T-helper 1 cell treated with Interleukin-12 subunit alpha and Interleukin-12 subunit beta and Interleukin-4 antibody, amounts not matched to agents 30 μg/mL and 1 μg/mL, for 36 hours (primary cell): ENCODE measurements around the gene KIZ.
A peak's percentile ranks its signal among the peaks of the same experiment; 100 is the strongest.

Experiments used
- H3K27ac Mint-ChIP-seq: one replicate; pipeline ENCODE4 v1.8.0; 2021; ENCODE audit warnings: mild to moderate bottlenecking, mixed read lengths
- H3K27me3 Mint-ChIP-seq: one replicate; pipeline ENCODE4 v1.8.0; 2021; ENCODE audit warnings: low read depth, mixed read lengths
- H3K36me3 Mint-ChIP-seq: one replicate; pipeline ENCODE4 v1.8.0; 2021; ENCODE audit warnings: low read depth, mixed read lengths
- H3K4me1 Mint-ChIP-seq: one replicate; pipeline ENCODE4 v1.8.0; 2021; ENCODE audit warnings: low read depth, mixed read lengths
- H3K4me3 Mint-ChIP-seq: one replicate; pipeline ENCODE4 v1.8.0; 2021; ENCODE audit warnings: mild to moderate bottlenecking, moderate library complexity, mixed read lengths
- H3K9me3 Mint-ChIP-seq: one replicate; pipeline ENCODE4 v1.8.0; 2021; ENCODE audit warnings: mixed read lengths

Gene KIZ

GRCh38 chr20:21143194-21143890 is 17.5 kb downstream of the KIZ start:
- H3K36me3 Mint-ChIP-seq = peaks cover 5% of the 10 kb centered on the region
- H3K27ac Mint-ChIP-seq = no peak overlapping the region
- no peaks in the 10 kb centered on the region for H3K9me3 Mint-ChIP-seq
- no peaks in the 10 kb centered on the region for H3K4me1 Mint-ChIP-seq
- H3K27me3 Mint-ChIP-seq = no peaks in the 10 kb centered on the region
- no peak overlapping the region for H3K4me3 Mint-ChIP-seq

- Mint-ChIP-seq H3K9me3 (no peaks in the 10 kb centered on the region), H3K4me1 (no peaks in the 10 kb centered on the region), H3K36me3 (peaks cover 3% of the 10 kb centered on the region), H3K27ac (no peak overlapping the region), H3K27me3 (no peaks in the 10 kb centered on the region), H3K4me3 (no peak overlapping the region)
Observed at GRCh38 chr20:21145424-21145823, 19.5 kb downstream of the KIZ start.

GRCh38 chr20:21146215-21146614 is 20.3 kb downstream of the KIZ start:
- Mint-ChIP-seq H3K4me1 (no peaks in the 10 kb centered on the region), H3K27me3 (no peaks in the 10 kb centered on the region), H3K9me3 (no peaks in the 10 kb centered on the region), H3K27ac (no peak overlapping the region), H3K36me3 (peaks cover 3% of the 10 kb centered on the region), H3K4me3 (no peak overlapping the region)

- Mint-ChIP-seq H3K27me3 (no peaks in the 10 kb centered on the region), H3K9me3 (no peaks in the 10 kb centered on the region), H3K36me3 (peaks cover 3% of the 10 kb centered on the region), H3K4me1 (no peaks in the 10 kb centered on the region), H3K27ac (no peak overlapping the region), H3K4me3 (no peak overlapping the region)
Observed at GRCh38 chr20:21147593-21147992, 21.7 kb downstream of the KIZ start.

GRCh38 chr20:21149344-21149743 is 23.5 kb downstream of the KIZ start:
- H3K27ac Mint-ChIP-seq = no peak overlapping the region
- H3K27me3 Mint-ChIP-seq = no peaks in the 10 kb centered on the region
- H3K4me3 Mint-ChIP-seq = no peak overlapping the region
- H3K4me1 Mint-ChIP-seq = no peaks in the 10 kb centered on the region
- no peaks in the 10 kb centered on the region for H3K9me3 Mint-ChIP-seq
- peaks cover 5% of the 10 kb centered on the region for H3K36me3 Mint-ChIP-seq

GRCh38 chr20:21151791-21152190 is 25.9 kb downstream of the KIZ start:
- no peaks in the 10 kb centered on the region for H3K4me1 Mint-ChIP-seq
- H3K4me3 Mint-ChIP-seq = no peak overlapping the region
- no peaks in the 10 kb centered on the region for H3K27me3 Mint-ChIP-seq
- H3K27ac Mint-ChIP-seq = no peak overlapping the region
- H3K36me3 Mint-ChIP-seq = peaks cover 6% of the 10 kb centered on the region
- H3K9me3 Mint-ChIP-seq = no peaks in the 10 kb centered on the region

- no peaks in the 10 kb centered on the region for H3K27me3 Mint-ChIP-seq
- peaks cover 2% of the 10 kb centered on the region for H3K36me3 Mint-ChIP-seq
- no peaks in the 10 kb centered on the region for H3K9me3 Mint-ChIP-seq
- no peaks in the 10 kb centered on the region for H3K4me1 Mint-ChIP-seq
- H3K27ac Mint-ChIP-seq = no peak overlapping the region
- no peak overlapping the region for H3K4me3 Mint-ChIP-seq
Observed at GRCh38 chr20:21154692-21155091, 28.8 kb downstream of the KIZ start.

- no peaks in the 10 kb centered on the region for H3K27me3 Mint-ChIP-seq
- H3K4me3 Mint-ChIP-seq = no peak overlapping the region
- no peak overlapping the region for H3K27ac Mint-ChIP-seq
- no peaks in the 10 kb centered on the region for H3K9me3 Mint-ChIP-seq
- peaks cover 2% of the 10 kb centered on the region for H3K36me3 Mint-ChIP-seq
- H3K4me1 Mint-ChIP-seq = no peaks in the 10 kb centered on the region
Observed at GRCh38 chr20:21155268-21155667, 29.4 kb downstream of the KIZ start.

GRCh38 chr20:21156266-21156665 is 30.4 kb downstream of the KIZ start:
- no peak overlapping the region for H3K27ac Mint-ChIP-seq
- peaks cover 2% of the 10 kb centered on the region for H3K36me3 Mint-ChIP-seq
- no peaks in the 10 kb centered on the region for H3K9me3 Mint-ChIP-seq
- no peaks in the 10 kb centered on the region for H3K4me1 Mint-ChIP-seq
- no peaks in the 10 kb centered on the region for H3K27me3 Mint-ChIP-seq
- H3K4me3 Mint-ChIP-seq = no peak overlapping the region

- Mint-ChIP-seq H3K4me3 (no peak overlapping the region), H3K27me3 (no peaks in the 10 kb centered on the region), H3K36me3 (peaks cover 2% of the 10 kb centered on the region), H3K4me1 (no peaks in the 10 kb centered on the region), H3K27ac (no peak overlapping the region), H3K9me3 (no peaks in the 10 kb centered on the region)
Observed at GRCh38 chr20:21157006-21157405, 31.1 kb downstream of the KIZ start.

GRCh38 chr20:21159658-21160380 is 33.9 kb downstream of the KIZ start:
- Mint-ChIP-seq H3K36me3 (no peaks in the 10 kb centered on the region), H3K9me3 (no peaks in the 10 kb centered on the region), H3K27ac (no peak overlapping the region), H3K27me3 (no peaks in the 10 kb centered on the region), H3K4me1 (no peaks in the 10 kb centered on the region), H3K4me3 (no peak overlapping the region)

- Mint-ChIP-seq H3K4me3 (no peak overlapping the region), H3K36me3 (peaks cover 12% of the 10 kb centered on the region), H3K4me1 (peaks cover 8% of the 10 kb centered on the region), H3K27me3 (no peaks in the 10 kb centered on the region), H3K27ac (no peak overlapping the region), H3K9me3 (peaks cover 4% of the 10 kb centered on the region)
Observed at GRCh38 chr20:21161926-21162325, 36.0 kb downstream of the KIZ start.

- peaks cover 12% of the 10 kb centered on the region for H3K4me1 Mint-ChIP-seq
- no peak overlapping the region for H3K27ac Mint-ChIP-seq
- peaks cover 12% of the 10 kb centered on the region for H3K36me3 Mint-ChIP-seq
- H3K4me3 Mint-ChIP-seq = no peak overlapping the region
- peaks cover 4% of the 10 kb centered on the region for H3K9me3 Mint-ChIP-seq
- H3K27me3 Mint-ChIP-seq = no peaks in the 10 kb centered on the region
Observed at GRCh38 chr20:21162631-21163030, 36.7 kb downstream of the KIZ start.

- Mint-ChIP-seq H3K4me3 (peak overlapping the region; percentile 62), H3K36me3 (peaks cover 18% of the 10 kb centered on the region), H3K27me3 (no peaks in the 10 kb centered on the region), H3K27ac (peak overlapping the region; percentile 91), H3K9me3 (peaks cover 8% of the 10 kb centered on the region), H3K4me1 (peaks cover 12% of the 10 kb centered on the region)
Observed at GRCh38 chr20:21166801-21167200, 40.9 kb downstream of the KIZ start.

- Mint-ChIP-seq H3K9me3 (peaks cover 8% of the 10 kb centered on the region), H3K4me1 (peaks cover 12% of the 10 kb centered on the region), H3K27ac (peak overlapping the region; percentile 91), H3K4me3 (no peak overlapping the region), H3K36me3 (peaks cover 18% of the 10 kb centered on the region), H3K27me3 (no peaks in the 10 kb centered on the region)
Observed at GRCh38 chr20:21167261-21167660, 41.4 kb downstream of the KIZ start.
